Measurements from ENCODE around the gene NUMBL. TPM values are rescaled to one million over a fixed set of nuclear protein-coding genes. Genes with fewer than 3 reads are reported as not detected.

The NUMBL gene
- total RNA-seq, 1 experiment from 2014 or later = 14.5 TPM

DNA sequence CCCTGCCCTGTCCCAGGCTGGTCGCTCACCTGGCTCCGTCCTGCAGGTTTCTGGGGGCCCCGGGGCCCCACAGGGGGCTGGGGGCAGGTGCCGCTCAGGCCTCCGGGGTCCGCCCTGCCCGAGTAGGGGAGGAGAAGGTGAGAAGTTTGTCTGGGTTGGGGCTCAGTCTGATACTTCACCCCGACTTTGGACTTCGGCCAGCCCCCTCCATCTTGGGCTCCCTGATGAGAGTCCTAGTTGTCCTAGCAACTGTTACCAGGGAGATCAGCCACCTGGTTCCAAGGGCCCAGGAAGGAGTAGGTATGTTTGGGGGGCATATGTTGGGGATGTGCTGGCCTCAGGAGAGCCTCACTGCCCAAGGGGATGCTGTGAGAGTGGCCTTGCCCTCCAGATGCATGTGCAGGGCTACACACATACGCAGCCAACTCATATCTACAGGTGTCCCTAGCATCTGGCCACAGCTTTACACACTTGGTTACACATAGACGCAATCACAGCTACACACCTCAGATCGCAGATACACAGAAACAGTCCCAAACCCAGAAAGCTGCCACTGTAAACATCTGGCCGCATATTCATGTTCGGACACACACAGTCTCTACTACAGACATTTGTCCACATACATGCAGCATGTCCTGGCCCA is 3.4 kb downstream of the NUMBL start:
- H2AFZ ChIP-seq (ENCODE audit: low read length) = no peak overlapping the region
- no peak overlapping the region for H3K27ac ChIP-seq (ENCODE audit: low read length)
- H3K4me3 ChIP-seq (ENCODE audit: low read length) = no peak overlapping the region
- H3K9me2 ChIP-seq (replicated peaks; ENCODE audit: low read length) = no peaks in the 10 kb centered on the region
- CTCF ChIA-PET = no interaction called here
- H3K79me2 ChIP-seq (ENCODE audit: low read length) = peaks cover 25% of the 10 kb centered on the region
- ATAC-seq = no peak
- no peaks in the 10 kb centered on the region for H3K9me3 ChIP-seq (ENCODE audit: low read length)
- TF ChIP-seq, protein P1, sequence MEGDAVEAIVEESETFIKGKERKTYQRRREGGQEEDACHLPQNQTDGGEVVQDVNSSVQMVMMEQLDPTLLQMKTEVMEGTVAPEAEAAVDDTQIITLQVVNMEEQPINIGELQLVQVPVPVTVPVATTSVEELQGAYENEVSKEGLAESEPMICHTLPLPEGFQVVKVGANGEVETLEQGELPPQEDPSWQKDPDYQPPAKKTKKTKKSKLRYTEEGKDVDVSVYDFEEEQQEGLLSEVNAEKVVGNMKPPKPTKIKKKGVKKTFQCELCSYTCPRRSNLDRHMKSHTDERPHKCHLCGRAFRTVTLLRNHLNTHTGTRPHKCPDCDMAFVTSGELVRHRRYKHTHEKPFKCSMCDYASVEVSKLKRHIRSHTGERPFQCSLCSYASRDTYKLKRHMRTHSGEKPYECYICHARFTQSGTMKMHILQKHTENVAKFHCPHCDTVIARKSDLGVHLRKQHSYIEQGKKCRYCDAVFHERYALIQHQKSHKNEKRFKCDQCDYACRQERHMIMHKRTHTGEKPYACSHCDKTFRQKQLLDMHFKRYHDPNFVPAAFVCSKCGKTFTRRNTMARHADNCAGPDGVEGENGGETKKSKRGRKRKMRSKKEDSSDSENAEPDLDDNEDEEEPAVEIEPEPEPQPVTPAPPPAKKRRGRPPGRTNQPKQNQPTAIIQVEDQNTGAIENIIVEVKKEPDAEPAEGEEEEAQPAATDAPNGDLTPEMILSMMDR (conservative IDR thresholded peaks at IDR 0.05; ENCODE audit: low read depth, low read length) = no peak
- no peak for TF ChIP-seq EZH2phosphoT487 (IDR thresholded peaks at IDR 0.05; ENCODE audit: borderline replicate concordance, low read length)
- no peak for TF ChIP-seq EZH2 (IDR thresholded peaks at IDR 0.05; ENCODE audit: low read length, unreplicated experiment)
- H3K36me3 ChIP-seq (ENCODE audit: low read depth, low read length) = no peaks in the 10 kb centered on the region
- H3K27me3 ChIP-seq (ENCODE audit: low read length) = no peaks in the 10 kb centered on the region
- no peak overlapping the region for H3K4me2 ChIP-seq (ENCODE audit: low read length)
- no peaks in the 10 kb centered on the region for H3F3A ChIP-seq (ENCODE audit: low read length, unreplicated experiment)
- BruUV-seq (replicated peaks) = no TSS peak
- intact Hi-C loops (cut with micrococcal nuclease) = no loop called here
- POLR2A ChIA-PET (ENCODE audit: unreplicated experiment) = no interaction called here
- H4K20me1 ChIP-seq (ENCODE audit: low read length) = no peaks in the 10 kb centered on the region
- H3K9ac ChIP-seq (ENCODE audit: low read length) = no peak overlapping the region
- H3K4me1 ChIP-seq (ENCODE audit: insufficient read depth, low read length) = peaks cover 24% of the 10 kb centered on the region
- DNase-seq = no peak

DNA sequence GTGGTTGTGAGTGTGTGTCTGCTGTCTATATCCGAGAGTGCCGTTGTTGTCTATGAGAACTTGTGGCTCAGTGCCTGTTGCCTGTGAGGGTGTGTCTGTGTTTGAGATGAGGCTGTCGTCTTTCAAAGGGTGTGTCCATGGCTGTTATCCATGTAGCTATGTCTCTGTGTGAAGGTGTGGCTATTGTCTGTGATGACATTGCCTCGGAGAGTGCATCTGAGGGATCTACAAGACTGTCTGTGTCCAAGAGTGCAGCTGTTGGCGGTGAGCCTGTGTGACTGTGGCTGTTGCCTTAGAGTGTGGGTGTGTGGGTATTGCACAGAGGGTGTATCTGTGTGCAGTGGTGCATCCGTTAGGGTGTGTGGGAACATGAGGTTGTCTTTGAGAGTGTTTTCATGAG is 4.9 kb downstream of the NUMBL start:
- no TSS peak for BruUV-seq (replicated peaks)
- H3K9me3 ChIP-seq (ENCODE audit: low read length) = no peaks in the 10 kb centered on the region
- DNase-seq (no peak), ATAC-seq (no peak)
- intact Hi-C loops (cut with micrococcal nuclease) = no loop called here
- H3K4me1 ChIP-seq (ENCODE audit: insufficient read depth, low read length) = peaks cover 18% of the 10 kb centered on the region
- no peaks in the 10 kb centered on the region for H3F3A ChIP-seq (ENCODE audit: low read length, unreplicated experiment)
- no peak overlapping the region for H3K4me2 ChIP-seq (ENCODE audit: low read length)
- no peak overlapping the region for H2AFZ ChIP-seq (ENCODE audit: low read length)
- peaks cover 25% of the 10 kb centered on the region for H3K79me2 ChIP-seq (ENCODE audit: low read length)
- no peaks in the 10 kb centered on the region for H3K9me2 ChIP-seq (replicated peaks; ENCODE audit: low read length)
- H3K4me3 ChIP-seq (ENCODE audit: low read length) = no peak overlapping the region
- TF ChIP-seq, protein P1 (conservative IDR thresholded peaks at IDR 0.05; ENCODE audit: low read depth, low read length) = no peak
- TF ChIP-seq EZH2phosphoT487 (IDR thresholded peaks at IDR 0.05; ENCODE audit: borderline replicate concordance, low read length) (no peak), EZH2 (IDR thresholded peaks at IDR 0.05; ENCODE audit: low read length, unreplicated experiment) (no peak)
- H3K36me3 ChIP-seq (ENCODE audit: low read depth, low read length) = no peaks in the 10 kb centered on the region
- POLR2A ChIA-PET (ENCODE audit: unreplicated experiment) = no interaction called here
- no peak overlapping the region for H3K27ac ChIP-seq (ENCODE audit: low read length)
- CTCF ChIA-PET = no interaction called here
- no peaks in the 10 kb centered on the region for H3K27me3 ChIP-seq (ENCODE audit: low read length)
- no peak overlapping the region for H3K9ac ChIP-seq (ENCODE audit: low read length)
- H4K20me1 ChIP-seq (ENCODE audit: low read length) = no peaks in the 10 kb centered on the region

DNA sequence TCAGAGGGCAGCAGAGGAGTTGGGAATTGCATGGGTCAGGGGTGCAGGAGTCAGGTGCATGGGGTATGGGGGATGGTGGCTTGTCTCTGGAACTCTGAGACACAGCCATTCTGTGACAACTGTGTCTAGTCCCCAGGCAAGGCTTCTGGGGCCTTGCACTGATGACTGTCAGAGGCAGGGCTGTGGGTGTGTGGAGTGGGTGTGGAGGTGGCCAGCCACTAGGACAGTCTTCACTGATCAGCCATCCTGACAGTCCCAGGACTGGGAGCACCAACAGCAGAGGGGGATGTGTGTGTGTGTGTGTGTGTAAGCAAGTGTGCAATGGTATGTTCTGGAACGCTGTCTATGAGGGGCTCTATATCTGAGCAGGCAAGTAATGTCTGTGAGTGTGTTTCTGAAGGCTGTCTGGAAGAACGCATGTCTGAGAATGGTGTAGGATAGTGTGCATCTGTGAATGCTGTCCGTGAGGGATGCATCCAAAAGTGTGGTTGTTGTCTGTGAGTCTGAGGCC is 5.4 kb downstream of the NUMBL start:
- ChIA-PET CTCF (no interaction called here), POLR2A (ENCODE audit: unreplicated experiment) (no interaction called here)
- DNase-seq (no peak), ATAC-seq (no peak)
- intact Hi-C loops (cut with micrococcal nuclease) = no loop called here
- Histone ChIP-seq H3K9me3 (ENCODE audit: low read length) (no peaks in the 10 kb centered on the region), H3K4me2 (ENCODE audit: low read length) (no peak overlapping the region), H3K36me3 (ENCODE audit: low read depth, low read length) (no peaks in the 10 kb centered on the region), H3K4me3 (ENCODE audit: low read length) (no peak overlapping the region), H3K27ac (ENCODE audit: low read length) (no peak overlapping the region), H3F3A (ENCODE audit: low read length, unreplicated experiment) (no peaks in the 10 kb centered on the region), H3K4me1 (ENCODE audit: insufficient read depth, low read length) (peaks cover 18% of the 10 kb centered on the region), H2AFZ (ENCODE audit: low read length) (no peak overlapping the region), H3K9ac (ENCODE audit: low read length) (no peak overlapping the region), H3K9me2 (replicated peaks; ENCODE audit: low read length) (no peaks in the 10 kb centered on the region), H3K79me2 (ENCODE audit: low read length) (peaks cover 24% of the 10 kb centered on the region), H4K20me1 (ENCODE audit: low read length) (no peaks in the 10 kb centered on the region), H3K27me3 (ENCODE audit: low read length) (no peaks in the 10 kb centered on the region)
- TF ChIP-seq EZH2phosphoT487 (IDR thresholded peaks at IDR 0.05; ENCODE audit: borderline replicate concordance, low read length) (no peak), EZH2 (IDR thresholded peaks at IDR 0.05; ENCODE audit: low read length, unreplicated experiment) (no peak)
- TF ChIP-seq, protein P1 (conservative IDR thresholded peaks at IDR 0.05; ENCODE audit: low read depth, low read length) = no peak
- BruUV-seq (replicated peaks) = no TSS peak

Measured in PC-3 (cell line).